GM19324 (cell line): Measurements from ENCODE around the gene KHNYN.
"Not testable (repeated sequence)": the region's sequence is repeated elsewhere in the genome, so short reads cannot be mapped to it uniquely, and the experiment has no call there.

ENCODE experiments used
- ATAC-seq: cut with Tn5 transposase; IDR thresholded peaks from one replicate; pipeline ENCODE4 v1.9.1; 2021; ENCODE audit warnings: mild to moderate bottlenecking, moderate library complexity; ENCODE audit not compliant: unreplicated experiment, low FRiP score

KHNYN gene

DNA sequence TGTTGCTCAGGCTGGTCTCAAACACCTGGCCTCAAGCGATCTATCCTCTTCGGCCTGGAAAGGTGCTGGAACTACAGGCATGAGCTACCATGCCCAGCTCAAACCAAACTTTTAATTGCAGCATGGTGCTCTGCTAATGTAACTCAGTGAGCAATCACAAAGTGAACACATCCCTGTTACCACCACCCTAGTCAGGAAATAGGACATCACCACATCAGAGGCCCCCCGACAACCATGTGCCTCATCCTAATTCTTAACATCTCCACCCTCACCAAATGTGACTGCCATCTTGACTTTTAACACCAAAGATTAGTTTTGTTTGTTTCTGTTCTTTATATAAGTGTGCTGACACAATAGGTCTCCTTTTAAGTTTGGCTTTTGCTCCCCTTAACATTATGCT, 35.6 kb downstream of the KHNYN start:
- no peak for ATAC-seq

DNA sequence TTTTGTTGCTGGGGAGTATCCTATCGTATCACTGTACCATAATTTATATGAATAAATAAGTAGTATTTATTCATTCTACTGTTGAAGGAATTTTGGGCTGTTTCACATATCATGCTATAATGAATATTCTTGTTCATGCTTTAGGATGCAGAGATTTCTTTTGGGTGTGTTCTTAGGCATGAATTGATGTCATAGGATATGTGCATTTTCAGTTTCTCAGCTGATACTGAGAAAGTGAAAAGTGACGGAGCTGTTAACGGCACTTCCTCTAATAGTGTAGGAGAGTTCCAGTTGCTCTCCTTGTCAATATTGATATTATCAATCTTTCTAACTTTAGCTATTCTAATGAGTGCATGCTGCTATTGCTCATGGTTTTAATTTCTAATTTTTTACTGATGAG, 36.1 kb downstream of the KHNYN start:
- no peak for ATAC-seq

DNA sequence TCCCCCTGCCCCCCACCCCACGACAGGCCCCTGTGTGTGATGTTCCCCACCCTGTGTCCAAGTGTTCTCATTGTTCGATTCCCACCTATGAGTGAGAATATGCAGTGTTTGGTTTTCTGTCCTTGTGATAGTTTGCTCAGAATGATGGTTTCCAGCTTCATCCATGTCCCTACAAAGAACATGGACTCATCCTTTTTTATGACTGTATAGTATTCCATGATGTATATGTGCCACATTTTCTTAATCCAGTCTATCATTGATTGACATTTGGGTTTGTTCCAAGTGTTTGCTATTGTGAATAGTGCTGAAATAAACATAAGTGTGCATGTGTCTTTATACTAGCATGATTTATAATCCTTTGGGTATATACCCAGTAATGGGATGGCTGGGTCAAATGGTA, 40.7 kb downstream of the KHNYN start:
- ATAC-seq: not testable (repeated sequence)

DNA sequence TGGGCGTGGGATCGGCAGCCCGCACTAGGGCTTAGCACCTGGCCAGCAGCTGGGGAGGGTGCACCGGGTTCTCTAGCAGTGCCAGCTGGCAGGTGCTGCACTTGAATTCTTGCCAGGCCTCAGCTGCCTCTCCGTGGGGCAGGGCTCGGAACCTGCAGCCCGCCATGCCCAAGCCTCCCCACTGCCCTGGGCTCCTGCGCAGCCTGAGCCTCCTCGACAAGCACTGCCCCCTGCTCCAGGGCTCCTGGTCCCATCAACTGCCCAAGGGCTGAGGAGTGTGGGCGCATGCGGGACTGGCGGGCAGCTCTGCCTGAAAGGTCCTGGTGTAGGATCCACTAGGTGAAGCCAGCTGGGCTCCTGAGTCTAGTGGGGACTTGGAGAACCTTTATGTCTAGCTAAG, 43.5 kb downstream of the KHNYN start:
- no peak for ATAC-seq

DNA sequence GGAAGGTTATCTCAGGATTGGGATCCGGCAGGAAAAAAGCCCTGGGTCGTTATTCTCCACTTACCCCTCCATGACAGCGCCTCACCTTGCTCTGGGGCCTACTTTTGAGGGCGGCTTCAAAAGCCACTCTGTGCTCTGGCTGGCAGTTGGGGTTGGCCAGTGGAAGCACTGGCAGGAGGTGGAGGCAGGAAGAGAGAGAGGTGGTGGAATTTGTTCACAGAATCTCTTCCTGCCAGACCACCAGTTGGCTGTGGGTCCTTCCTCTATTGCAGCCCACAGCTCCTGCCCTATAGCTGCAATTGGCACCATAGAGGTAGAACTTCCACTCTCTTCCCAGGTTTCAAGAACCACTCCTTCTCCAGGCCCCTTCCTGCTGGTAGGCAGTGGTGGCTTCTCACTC, 45.5 kb downstream of the KHNYN start:
- ATAC-seq: no peak

DNA sequence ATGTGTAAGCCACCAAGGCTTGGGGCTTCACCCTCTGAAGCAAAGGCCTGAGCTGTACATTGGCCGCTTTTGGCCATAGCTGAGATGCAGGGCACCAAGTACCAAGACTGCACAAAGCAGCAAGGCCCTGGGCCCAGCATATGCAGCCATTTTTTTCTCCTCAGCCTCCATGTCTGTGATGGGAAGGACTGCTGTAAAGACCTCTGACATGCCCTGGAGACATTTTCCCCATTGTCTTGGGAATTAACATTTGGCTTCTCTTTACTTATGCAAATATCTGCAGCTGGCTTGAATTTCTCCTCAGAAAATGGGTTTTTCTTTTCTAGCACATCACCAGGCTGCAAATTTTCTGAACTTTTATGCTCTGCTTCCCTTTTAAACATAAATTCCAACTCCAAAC, 50.2 kb downstream of the KHNYN start:
- ATAC-seq: not testable (repeated sequence)

DNA sequence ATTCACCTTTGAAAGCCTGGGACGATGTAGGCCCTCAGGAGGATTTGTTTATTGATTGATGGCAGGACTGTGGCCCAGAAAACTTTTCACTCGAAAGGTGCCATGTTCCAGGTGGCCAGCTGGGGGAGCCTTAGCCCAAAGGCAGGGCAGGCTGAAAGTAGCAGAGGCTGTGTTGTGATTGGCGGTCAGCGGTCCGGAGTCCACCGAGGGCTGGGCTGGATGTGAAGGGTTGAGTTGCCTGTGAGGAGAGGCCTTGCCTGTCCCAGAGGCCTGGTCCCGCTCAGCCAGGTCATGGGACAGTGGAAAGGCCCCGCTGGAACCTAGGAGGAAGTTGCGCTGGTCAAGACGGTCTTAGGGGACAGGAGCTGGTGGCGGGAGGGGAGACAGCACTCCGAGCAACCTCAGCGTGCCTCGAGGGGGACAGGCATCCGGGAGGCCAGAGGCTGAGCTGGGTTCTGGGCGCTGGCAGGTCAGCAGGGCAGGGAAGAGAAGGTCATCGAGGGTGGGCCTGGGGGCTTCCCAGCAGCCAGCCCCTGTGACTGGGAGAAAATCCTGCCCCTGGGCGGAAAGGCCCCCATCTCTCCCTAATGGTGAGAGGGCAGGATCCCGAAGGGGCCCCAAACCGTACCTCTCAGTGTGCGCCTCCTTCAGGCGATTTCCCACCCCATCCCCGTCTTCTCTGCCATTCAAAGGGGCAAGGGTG, 52.0 kb downstream of the KHNYN start:
- peak; percentile 75 for ATAC-seq

DNA sequence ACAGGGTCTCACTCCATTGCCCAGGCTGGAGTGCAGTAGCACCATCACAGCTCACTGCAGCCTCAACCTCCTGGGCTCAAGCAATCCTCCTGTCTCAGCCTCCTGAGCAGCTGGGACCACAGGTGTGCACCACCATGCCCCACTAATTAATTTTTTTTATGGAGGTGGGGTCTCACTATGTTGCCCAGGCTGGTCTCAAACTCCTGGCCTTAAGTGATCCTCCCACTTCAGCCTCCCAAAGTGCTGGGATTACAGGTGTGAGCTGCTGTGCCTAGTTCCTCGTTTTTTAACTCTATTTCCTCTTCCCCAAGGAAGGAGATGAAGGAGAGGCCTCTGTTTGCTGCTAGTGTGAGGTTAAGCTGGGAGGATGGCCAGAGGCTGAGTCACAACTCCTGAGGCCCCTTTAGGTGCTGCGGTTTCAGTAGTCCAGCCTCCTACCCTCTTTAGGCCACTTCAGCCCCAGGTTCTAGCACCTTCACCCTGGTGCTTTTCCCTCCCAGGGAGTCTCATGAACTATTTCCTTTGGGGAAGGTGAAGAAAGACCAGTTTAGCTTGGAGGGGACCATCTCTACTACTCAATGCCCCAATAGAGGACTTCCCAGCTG, 53.0 kb downstream of the KHNYN start:
- not testable (repeated sequence) for ATAC-seq

DNA sequence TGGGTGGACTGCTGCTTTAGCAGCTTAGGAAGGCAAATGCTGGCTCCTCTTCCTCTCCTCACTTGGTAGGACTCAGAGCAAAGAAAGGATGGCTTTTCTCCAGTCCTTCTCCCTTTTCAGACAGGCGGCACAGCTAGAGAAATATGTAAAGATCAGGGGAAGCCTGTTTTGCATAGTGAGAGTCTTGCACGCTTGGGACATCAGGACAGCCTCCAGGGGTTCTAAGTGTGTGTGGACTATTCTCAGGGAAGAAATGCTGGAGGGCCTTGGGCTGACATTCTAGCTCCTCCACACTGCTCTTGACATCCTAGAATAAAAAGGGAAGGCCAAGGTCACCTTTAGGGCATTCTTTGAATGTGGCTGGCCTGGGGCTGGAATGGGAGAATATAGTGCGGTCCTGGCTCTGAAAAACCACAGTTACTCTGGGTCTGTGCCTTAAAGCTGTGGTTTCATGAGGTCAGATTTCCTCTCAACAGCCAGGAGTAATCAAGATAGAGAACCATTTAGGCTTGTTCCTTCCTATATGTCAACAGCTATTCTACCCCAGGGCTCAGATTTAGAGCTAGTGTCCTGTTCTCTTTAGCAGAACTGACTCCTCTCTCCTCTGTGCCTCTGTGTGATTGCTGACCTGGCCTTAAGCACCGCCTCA, 54.0 kb downstream of the KHNYN start:
- no peak for ATAC-seq
